ENCODE results near the gene PTGDR.
A peak's percentile ranks its signal among the peaks of the same experiment; 100 is the strongest.

The PTGDR gene

DNA sequence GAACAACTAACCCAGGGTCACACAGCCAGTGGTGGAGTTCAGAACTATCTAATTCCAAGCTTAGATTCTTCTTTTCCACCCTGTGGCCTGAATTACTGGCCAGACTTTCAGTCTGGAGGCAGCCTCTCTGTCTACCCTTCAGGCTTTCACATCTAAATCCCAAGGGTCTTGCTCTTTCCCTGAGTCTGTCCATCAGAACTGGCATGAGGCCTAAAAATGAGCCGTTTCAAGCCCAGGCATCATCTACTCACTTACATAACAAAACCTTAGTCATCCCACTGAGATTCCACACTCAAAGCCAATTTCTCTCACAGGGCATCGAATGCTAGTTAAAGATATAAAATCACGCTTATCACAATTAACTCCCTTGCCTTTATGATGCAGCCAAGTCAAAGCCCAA is 1.3 kb upstream of the PTGDR start:
- no peak for DNase-seq

- DNase-seq = no peak
Measured at GRCh38 chr14:52266782-52267181, 716 bp upstream of the PTGDR start.

DNA sequence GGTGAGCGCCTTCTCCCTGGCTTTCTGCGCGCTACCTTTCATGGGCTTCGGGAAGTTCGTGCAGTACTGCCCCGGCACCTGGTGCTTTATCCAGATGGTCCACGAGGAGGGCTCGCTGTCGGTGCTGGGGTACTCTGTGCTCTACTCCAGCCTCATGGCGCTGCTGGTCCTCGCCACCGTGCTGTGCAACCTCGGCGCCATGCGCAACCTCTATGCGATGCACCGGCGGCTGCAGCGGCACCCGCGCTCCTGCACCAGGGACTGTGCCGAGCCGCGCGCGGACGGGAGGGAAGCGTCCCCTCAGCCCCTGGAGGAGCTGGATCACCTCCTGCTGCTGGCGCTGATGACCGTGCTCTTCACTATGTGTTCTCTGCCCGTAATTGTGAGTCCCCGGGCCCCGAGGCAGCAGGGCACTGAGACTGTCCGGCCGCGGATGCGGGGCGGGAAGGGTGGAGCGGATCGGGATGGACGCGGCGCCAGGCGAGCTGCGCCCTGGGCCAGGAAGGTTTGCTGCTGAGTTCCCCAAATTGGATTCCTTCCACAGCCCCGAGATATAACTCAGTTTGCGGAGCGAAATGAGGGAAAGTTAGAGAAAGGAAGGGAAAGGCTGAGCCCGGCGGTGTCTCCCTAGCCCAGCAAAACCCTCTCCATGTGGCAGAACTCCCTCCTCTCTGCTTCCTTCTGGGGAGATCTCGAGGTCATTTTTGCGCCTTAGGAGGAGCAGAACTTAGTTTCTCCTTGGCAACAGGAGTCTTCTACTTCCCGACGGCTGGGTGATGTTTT is 972 bp downstream of the PTGDR start:
- DNase-seq = peak; percentile 13

- no peak for DNase-seq
Measured at GRCh38 chr14:52269100-52269499, 1.6 kb downstream of the PTGDR start.

DNA sequence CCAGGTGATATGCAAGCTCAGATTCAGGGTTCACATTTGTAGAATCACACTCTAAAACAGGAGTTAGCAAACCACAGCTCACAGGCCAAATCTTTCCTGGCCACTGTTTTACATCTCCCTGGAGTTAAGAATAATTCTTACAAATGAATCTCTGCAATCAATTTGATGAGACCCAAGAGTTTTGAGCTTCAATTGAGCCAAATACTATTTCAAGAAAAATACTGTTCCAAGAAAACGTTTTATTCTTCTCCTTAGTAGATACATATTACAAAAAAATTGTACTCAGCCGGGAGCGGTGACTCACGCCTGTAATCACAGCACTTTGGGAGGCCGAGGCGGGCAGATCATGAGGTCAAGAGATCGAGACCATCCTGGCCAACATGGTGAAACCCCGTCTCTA is 2.5 kb downstream of the PTGDR start:
- no peak for DNase-seq

GRCh38 chr14:52271538-52271937 is 4.0 kb downstream of the PTGDR start:
- no peak for DNase-seq

DNA sequence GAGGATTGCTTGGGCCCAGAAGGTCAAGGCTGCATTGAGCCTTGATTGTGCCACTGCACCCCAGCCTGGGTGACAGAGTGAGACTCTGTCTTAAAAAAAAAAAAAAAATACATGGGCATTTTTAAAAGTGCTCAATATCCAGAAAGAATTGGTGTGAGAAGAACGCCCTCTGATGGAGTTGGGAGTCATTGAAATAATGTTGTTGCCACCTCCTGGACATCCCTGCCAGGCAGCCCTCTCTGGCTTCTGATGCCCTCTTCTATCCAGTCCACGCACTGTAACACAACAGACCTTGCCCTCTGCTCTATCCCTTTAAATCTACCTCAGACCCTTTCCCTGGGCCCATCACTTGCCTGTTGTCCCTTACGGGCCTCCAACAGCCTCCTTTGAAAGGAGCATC is 4.9 kb downstream of the PTGDR start:
- DNase-seq = no peak

DNA sequence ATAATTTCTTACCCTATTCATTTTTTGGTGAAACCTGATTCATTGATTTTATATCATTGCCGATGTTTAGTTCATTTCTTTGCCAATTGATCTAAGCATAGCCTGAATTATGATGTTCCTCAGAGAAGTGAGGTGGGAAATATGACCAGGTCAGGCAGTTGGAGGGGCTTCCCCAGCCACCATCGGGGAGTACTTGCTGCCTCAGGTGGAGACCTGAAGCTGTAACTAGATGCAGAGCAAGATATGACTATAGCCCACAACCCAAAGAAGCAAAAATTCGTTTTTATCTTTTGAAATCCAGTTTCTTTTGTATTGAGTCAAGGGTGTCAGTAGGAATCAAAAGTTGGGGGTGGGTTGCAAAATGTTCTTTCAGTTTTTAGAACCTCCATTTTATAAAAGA is 7.9 kb downstream of the PTGDR start:
- DNase-seq = no peak

GRCh38 chr14:52277552-52277951 is 10.1 kb downstream of the PTGDR start:
- DNase-seq = no peak

DNA sequence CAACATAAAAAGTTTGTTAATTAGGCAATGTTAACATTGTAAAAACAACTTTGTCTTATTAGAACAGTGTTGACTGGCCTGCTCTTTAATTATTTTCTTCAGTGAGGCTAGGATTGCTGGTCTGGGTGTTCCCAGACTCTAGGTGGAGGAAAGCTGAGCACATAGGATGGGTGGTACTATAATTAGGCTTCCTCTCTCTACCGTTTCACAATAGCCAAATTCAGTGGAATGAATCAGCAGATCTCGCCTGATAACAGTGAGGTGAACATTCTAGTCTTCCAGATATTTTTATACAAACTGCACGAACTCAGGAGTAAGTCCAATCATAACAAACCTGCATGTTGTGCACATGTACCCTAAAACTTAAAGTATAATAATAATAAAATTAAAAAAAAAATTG is 11.9 kb downstream of the PTGDR start:
- no peak for DNase-seq

- no peak for DNase-seq
Measured at GRCh38 chr14:52283099-52283498, 15.6 kb downstream of the PTGDR start.

GRCh38 chr14:52286661-52287649 is 19.5 kb downstream of the PTGDR start:
- DNase-seq = no peak

GRCh38 chr14:52296378-52296777 is 28.9 kb downstream of the PTGDR start:
- no peak for DNase-seq

DNA sequence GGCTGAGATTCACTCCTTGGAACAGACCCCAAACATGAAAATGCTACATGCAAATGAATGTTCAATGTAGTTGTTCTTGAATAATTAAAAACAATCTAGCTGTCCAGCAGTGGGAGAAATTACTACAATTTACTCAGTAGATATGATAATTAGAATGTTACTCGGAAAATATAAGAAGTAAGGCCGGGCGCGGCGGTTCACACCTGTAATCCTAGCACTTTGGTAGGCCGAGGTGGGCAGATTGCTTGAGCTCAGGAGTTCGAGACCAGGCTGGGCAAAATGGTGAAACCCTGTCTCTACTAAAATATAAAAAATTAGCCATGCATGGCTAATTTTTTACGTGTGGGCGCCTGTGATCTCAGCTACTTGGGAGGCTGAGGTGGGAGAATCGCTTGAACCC is 31.3 kb downstream of the PTGDR start:
- no peak for DNase-seq

DNA sequence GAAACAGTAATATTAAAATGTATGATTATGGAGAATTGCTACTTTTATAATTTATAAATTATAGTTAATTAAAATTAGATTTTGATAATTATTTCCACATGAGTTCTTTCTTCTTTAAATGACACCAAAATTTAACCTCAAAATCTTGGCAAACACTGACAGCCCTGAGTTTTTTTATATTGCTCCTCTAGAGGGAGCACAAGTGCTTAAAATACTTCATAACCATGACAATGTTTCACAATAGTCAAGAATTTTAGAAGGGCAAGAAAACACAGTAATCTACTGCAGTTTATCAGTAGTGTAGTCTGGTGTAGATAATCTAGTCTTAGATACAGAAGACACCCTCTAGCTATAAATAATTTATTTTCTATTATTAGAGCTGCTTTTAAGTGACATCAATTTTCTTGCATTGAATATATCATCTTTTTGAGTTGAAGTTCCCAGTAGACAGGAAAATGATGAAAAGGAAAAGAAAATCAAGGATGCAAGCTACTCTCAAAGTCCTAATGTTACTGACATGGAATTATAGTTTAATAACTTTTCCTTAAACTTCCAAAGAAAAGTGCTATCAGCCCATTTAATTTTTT is 32.3 kb downstream of the PTGDR start:
- DNase-seq = no peak

DNA sequence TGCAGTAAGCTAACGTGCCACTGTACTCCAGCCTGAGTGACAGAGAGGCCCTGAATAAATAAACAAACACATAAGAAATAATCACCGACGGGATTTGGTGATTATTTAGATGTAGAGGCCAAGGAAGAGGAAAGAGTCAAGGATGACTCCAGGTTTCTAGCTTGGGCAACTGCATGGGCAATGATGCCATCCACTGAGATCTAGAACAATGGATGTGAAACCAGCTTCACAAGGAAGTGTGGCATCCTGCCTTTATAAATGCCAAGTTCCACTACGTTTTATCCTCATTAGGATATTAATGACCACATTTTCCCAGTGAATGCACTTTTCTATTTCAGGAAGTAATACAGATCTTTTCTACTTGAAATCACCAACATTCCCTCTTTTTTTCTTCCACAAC is 35.7 kb downstream of the PTGDR start:
- DNase-seq = no peak

DNA sequence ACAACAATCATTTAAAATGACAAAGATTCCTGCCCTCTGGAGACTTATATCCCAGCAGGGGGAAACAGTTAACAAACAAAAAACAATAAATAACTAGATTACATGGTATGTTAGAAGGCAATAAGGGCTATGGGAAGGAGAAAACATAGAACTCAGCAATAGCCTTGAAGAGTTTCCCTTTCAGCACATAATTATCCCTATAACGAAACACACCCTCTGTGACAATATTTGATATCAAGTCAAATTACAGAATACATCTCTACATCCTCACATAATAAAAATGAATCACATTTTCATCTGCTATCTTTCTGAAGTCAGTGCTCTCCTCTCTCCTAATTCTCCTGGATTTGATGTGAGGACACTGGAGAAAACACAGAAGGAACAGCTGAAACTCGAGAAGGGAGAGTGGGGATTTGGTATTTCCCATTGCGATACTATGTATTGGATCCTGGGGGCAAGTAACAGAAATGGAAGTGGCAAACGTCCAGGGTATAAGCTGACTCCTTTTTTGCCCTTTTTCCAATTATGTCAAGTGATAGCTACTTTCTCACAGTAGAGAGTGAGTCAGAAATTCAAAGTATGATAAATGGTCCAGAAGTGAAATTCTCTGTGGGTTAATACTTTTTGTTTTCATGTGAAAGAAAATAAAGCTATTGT is 36.9 kb downstream of the PTGDR start:
- no peak for DNase-seq

DNA sequence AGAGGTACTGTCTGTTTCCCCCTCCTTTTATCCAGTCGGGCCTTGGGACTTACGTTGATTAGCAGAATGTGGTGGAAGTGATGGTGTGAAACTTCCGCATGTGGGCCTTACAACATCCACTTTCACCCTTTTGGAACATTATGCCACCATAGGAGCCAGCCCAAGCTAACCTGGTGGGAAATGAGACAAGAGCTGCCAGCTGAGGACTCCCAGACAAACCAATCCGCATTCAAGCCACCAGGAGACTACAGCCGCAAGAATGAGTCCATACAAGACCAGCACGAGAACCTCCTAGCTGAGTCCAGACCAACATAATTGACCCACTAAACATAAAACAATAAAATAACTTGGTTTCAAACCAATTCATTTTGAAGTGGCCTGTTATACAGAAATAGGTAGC is 37.5 kb downstream of the PTGDR start:
- no peak for DNase-seq

DNA sequence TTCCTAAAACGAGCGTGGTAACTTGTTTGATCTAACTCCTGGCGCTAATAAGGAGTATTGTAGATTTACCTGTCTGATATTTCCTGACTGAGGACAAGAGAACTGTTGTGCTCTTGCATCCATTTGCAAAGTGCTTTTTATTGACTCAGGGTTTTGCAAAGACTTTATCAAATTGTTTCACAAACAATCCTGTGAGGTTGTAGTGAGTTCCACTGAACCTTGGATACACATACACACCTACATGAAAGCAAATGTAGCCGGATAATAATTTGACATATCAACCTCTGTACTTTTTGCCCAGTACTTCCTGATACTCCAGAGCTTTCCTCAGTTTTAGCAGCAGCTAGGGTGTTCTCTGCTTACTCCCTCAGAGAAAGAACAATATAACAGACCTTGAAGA is 39.9 kb downstream of the PTGDR start:
- no peak for DNase-seq

DNA sequence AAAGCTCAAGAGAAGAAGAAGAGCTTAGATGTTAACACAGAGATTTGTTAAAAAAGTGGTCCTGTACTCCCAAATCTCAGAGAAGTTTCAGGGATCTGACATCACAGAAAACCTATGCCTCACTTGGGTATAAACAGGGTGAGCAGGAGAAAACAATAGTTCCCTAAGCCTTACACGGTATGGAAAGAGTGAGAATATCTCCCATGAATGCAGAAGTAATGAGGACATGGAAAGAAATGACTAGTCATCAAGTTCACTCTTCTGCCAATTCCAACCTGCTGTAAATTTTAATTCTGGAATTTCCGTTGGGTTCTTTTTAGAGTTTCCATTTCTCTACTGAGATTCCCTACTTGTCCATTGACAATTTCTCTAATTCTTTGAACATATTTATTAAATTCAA is 40.4 kb downstream of the PTGDR start:
- no peak for DNase-seq

DNA sequence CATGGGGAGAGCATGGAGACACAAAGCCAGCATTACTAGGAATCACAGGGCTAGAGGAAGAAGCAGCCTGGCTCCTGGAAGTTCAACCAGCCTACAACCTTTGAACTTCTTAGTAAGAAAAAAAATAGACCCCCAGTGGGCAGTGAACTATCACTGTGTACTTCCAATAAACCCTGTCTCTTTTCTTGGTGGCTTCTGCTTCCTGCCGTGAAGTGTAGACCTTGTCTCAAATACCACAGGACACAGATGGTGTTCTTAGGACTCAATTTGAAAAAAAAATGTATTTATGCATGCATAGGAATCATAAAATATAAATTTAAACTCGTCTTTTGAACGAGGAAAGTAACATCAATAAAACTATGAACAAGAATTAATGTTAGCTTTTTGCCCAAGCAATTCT is 43.0 kb downstream of the PTGDR start:
- no peak for DNase-seq

GRCh38 chr14:52312931-52313355 is 45.4 kb downstream of the PTGDR start:
- no peak for DNase-seq

DNA sequence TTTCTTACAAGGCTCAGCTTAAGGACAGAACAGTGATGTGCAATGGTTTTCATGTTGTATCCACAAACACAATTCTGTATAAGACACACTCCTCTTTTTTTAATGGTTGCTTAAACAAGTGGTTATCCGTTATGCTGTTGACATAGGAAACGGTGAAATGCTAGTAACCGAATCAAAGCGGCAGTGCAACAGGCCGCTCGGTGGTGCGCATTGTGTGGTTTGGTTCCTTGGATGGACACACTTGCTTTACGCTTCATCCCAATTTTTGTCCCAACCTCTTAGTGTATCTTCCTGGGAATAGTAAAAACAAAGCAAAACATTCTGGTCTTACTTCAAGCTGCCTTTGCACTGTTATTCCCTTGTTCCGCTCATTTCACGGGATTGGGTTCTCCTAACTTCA is 46.0 kb downstream of the PTGDR start:
- no peak for DNase-seq
